Liver (tissue), 3 donors: Measurements from ENCODE around the gene SERPINH1.

Experiments used
- EGR1 ChIP-seq, 2 donors: IDR thresholded peaks; 2 replicates each; pipeline ENCODE4 v1.6.1; 2016 to 2018; ENCODE audit warnings: antibody characterized with exemption in 2 of 2, low read depth in 2 of 2
- GABPA ChIP-seq, 2 donors: IDR thresholded peaks in 1 of 2; conservative IDR thresholded peaks in 1 of 2; 2 replicates each; pipeline ENCODE4 v1.6.1; 2016; ENCODE audit warnings: antibody characterized with exemption in 2 of 2, mild to moderate bottlenecking in 1 of 2, moderate library complexity in 1 of 2
- JUND ChIP-seq, 2 donors: IDR thresholded peaks; 2 replicates each; pipeline ENCODE4 v1.6.1; 2016; ENCODE audit warnings: antibody characterized with exemption in 2 of 2
- NR2F2 ChIP-seq: IDR thresholded peaks from 2 replicates; pipeline ENCODE4 v1.6.1; 2016; ENCODE audit warnings: antibody characterized with exemption
- RAD21 ChIP-seq, 2 donors: IDR thresholded peaks; 2 replicates each; pipeline ENCODE4 v1.6.1; 2016; ENCODE audit warnings: antibody characterized with exemption in 2 of 2, mild to moderate bottlenecking in 2 of 2
- RXRA ChIP-seq, 2 donors: IDR thresholded peaks; 2 replicates each; pipeline ENCODE4 v1.6.1; 2017 to 2018; ENCODE audit warnings: antibody characterized with exemption in 2 of 2, mild to moderate bottlenecking in 1 of 2
- SP1 ChIP-seq: IDR thresholded peaks from 2 replicates; pipeline ENCODE4 v1.6.1; 2018; ENCODE audit warnings: antibody characterized with exemption, mild to moderate bottlenecking
- TAF1 ChIP-seq: conservative IDR thresholded peaks from 2 replicates; pipeline ENCODE4 v1.6.1; 2016; ENCODE audit warnings: antibody characterized with exemption, mild to moderate bottlenecking
- YY1 ChIP-seq: IDR thresholded peaks from 2 replicates; pipeline ENCODE4 v1.6.1; 2016; ENCODE audit warnings: antibody characterized with exemption, mild to moderate bottlenecking
- TF ChIP-seq, protein P1 (sequence below): fragments of 150-350 bp; IDR thresholded peaks from 2 replicates; pipeline ENCODE4 v1.5.1; 2017; ENCODE audit warnings: improper control_type of control experiment, low read depth, low read length; ENCODE audit not compliant: missing input control
- TF ChIP-seq, protein P2 (sequence below): IDR thresholded peaks from 2 replicates; pipeline ENCODE4 v1.6.1; 2016; ENCODE audit warnings: antibody characterized with exemption
- TF ChIP-seq, protein P3 (sequence below): IDR thresholded peaks from 2 replicates; pipeline ENCODE4 v1.6.1; 2016; ENCODE audit warnings: antibody characterized with exemption, mild to moderate bottlenecking
- TF ChIP-seq, protein P4 (sequence below): IDR thresholded peaks from 2 replicates; pipeline ENCODE4 v1.6.1; 2016; ENCODE audit warnings: antibody characterized with exemption
- donor health status: healthy.
- donor health status: healthy.

DNA sequence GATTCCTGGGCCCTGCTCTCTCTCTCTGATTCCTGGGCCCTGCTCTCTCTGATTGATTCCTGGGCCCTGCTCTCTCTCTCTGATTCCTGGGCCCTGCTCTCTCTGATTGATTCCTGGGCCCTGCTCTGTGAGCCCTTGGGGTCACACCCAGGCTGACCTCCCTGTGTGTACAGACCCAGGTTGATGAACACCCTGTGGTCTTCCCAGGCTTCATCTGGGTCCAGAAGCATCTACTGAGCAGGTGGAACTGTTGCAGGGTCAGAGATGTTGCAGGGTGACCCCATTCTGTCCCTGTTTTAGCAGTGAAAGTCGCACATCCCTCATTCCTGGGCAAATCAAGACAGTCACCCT, 20.0 kb upstream of the SERPINH1 start:
- TF ChIP-seq, protein P1, sequence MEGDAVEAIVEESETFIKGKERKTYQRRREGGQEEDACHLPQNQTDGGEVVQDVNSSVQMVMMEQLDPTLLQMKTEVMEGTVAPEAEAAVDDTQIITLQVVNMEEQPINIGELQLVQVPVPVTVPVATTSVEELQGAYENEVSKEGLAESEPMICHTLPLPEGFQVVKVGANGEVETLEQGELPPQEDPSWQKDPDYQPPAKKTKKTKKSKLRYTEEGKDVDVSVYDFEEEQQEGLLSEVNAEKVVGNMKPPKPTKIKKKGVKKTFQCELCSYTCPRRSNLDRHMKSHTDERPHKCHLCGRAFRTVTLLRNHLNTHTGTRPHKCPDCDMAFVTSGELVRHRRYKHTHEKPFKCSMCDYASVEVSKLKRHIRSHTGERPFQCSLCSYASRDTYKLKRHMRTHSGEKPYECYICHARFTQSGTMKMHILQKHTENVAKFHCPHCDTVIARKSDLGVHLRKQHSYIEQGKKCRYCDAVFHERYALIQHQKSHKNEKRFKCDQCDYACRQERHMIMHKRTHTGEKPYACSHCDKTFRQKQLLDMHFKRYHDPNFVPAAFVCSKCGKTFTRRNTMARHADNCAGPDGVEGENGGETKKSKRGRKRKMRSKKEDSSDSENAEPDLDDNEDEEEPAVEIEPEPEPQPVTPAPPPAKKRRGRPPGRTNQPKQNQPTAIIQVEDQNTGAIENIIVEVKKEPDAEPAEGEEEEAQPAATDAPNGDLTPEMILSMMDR = no peak
- no peak for TF ChIP-seq JUND (IDR thresholded peaks at IDR 0.05)
- TF ChIP-seq TAF1 = no peak
- no peak for TF ChIP-seq RAD21 (IDR thresholded peaks at IDR 0.05)
- no peak for TF ChIP-seq RXRA (IDR thresholded peaks at IDR 0.05)
- TF ChIP-seq, protein P2, sequence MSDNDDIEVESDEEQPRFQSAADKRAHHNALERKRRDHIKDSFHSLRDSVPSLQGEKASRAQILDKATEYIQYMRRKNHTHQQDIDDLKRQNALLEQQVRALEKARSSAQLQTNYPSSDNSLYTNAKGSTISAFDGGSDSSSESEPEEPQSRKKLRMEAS = no peak
- TF ChIP-seq SP1 = no peak
- TF ChIP-seq YY1 = no peak
- TF ChIP-seq EGR1 (IDR thresholded peaks at IDR 0.05; ENCODE audit: low read depth in 2 of 2) = no peak
- no peak for TF ChIP-seq GABPA (IDR thresholded peaks at IDR 0.05 in 1 of 2, conservative IDR thresholded peaks at IDR 0.05 in 1 of 2)
- TF ChIP-seq, protein P3, sequence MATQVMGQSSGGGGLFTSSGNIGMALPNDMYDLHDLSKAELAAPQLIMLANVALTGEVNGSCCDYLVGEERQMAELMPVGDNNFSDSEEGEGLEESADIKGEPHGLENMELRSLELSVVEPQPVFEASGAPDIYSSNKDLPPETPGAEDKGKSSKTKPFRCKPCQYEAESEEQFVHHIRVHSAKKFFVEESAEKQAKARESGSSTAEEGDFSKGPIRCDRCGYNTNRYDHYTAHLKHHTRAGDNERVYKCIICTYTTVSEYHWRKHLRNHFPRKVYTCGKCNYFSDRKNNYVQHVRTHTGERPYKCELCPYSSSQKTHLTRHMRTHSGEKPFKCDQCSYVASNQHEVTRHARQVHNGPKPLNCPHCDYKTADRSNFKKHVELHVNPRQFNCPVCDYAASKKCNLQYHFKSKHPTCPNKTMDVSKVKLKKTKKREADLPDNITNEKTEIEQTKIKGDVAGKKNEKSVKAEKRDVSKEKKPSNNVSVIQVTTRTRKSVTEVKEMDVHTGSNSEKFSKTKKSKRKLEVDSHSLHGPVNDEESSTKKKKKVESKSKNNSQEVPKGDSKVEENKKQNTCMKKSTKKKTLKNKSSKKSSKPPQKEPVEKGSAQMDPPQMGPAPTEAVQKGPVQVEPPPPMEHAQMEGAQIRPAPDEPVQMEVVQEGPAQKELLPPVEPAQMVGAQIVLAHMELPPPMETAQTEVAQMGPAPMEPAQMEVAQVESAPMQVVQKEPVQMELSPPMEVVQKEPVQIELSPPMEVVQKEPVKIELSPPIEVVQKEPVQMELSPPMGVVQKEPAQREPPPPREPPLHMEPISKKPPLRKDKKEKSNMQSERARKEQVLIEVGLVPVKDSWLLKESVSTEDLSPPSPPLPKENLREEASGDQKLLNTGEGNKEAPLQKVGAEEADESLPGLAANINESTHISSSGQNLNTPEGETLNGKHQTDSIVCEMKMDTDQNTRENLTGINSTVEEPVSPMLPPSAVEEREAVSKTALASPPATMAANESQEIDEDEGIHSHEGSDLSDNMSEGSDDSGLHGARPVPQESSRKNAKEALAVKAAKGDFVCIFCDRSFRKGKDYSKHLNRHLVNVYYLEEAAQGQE = no peak
- no peak for TF ChIP-seq NR2F2
- TF ChIP-seq, protein P4, sequence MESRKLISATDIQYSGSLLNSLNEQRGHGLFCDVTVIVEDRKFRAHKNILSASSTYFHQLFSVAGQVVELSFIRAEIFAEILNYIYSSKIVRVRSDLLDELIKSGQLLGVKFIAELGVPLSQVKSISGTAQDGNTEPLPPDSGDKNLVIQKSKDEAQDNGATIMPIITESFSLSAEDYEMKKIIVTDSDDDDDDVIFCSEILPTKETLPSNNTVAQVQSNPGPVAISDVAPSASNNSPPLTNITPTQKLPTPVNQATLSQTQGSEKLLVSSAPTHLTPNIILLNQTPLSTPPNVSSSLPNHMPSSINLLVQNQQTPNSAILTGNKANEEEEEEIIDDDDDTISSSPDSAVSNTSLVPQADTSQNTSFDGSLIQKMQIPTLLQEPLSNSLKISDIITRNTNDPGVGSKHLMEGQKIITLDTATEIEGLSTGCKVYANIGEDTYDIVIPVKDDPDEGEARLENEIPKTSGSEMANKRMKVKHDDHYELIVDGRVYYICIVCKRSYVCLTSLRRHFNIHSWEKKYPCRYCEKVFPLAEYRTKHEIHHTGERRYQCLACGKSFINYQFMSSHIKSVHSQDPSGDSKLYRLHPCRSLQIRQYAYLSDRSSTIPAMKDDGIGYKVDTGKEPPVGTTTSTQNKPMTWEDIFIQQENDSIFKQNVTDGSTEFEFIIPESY = no peak
